ENCODE results near the gene PNCK. TPM values are rescaled to one million over a fixed set of nuclear protein-coding genes. Genes with fewer than 3 reads are reported as not detected.

PNCK gene
- total RNA-seq, 2 donors from 2014 or later: 4.0 to 42.4 TPM

- no peaks in the 10 kb centered on the region for H3K36me3 ChIP-seq
- TF ChIP-seq, protein P1, sequence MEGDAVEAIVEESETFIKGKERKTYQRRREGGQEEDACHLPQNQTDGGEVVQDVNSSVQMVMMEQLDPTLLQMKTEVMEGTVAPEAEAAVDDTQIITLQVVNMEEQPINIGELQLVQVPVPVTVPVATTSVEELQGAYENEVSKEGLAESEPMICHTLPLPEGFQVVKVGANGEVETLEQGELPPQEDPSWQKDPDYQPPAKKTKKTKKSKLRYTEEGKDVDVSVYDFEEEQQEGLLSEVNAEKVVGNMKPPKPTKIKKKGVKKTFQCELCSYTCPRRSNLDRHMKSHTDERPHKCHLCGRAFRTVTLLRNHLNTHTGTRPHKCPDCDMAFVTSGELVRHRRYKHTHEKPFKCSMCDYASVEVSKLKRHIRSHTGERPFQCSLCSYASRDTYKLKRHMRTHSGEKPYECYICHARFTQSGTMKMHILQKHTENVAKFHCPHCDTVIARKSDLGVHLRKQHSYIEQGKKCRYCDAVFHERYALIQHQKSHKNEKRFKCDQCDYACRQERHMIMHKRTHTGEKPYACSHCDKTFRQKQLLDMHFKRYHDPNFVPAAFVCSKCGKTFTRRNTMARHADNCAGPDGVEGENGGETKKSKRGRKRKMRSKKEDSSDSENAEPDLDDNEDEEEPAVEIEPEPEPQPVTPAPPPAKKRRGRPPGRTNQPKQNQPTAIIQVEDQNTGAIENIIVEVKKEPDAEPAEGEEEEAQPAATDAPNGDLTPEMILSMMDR (IDR thresholded peaks at IDR 0.05): no peak
- DNase-seq (ENCODE audit: low spot score): no peak
Measured at GRCh38 chrX:153625271-153626024, 48.2 kb downstream of the PNCK start.

GRCh38 chrX:153624196-153625091 is 49.2 kb downstream of the PNCK start:
- no peaks in the 10 kb centered on the region for H3K36me3 ChIP-seq
- no peaks in the 10 kb centered on the region for H3K27me3 ChIP-seq
- H3K4me1 ChIP-seq: no peaks in the 10 kb centered on the region
- DNase-seq (ENCODE audit: low spot score): no peak
- no peaks in the 10 kb centered on the region for H3K9me3 ChIP-seq
- no peak overlapping the region for H3K27ac ChIP-seq
- TF ChIP-seq, protein P1 (IDR thresholded peaks at IDR 0.05): no peak
- no peak overlapping the region for H3K4me3 ChIP-seq

More at GRCh38 chrX:153625271-153626024, 48.2 kb downstream of the PNCK start:
- Histone ChIP-seq H3K27ac (no peak overlapping the region), H3K4me1 (no peaks in the 10 kb centered on the region), H3K27me3 (no peaks in the 10 kb centered on the region), H3K9me3 (no peaks in the 10 kb centered on the region), H3K4me3 (no peak overlapping the region)

DNA sequence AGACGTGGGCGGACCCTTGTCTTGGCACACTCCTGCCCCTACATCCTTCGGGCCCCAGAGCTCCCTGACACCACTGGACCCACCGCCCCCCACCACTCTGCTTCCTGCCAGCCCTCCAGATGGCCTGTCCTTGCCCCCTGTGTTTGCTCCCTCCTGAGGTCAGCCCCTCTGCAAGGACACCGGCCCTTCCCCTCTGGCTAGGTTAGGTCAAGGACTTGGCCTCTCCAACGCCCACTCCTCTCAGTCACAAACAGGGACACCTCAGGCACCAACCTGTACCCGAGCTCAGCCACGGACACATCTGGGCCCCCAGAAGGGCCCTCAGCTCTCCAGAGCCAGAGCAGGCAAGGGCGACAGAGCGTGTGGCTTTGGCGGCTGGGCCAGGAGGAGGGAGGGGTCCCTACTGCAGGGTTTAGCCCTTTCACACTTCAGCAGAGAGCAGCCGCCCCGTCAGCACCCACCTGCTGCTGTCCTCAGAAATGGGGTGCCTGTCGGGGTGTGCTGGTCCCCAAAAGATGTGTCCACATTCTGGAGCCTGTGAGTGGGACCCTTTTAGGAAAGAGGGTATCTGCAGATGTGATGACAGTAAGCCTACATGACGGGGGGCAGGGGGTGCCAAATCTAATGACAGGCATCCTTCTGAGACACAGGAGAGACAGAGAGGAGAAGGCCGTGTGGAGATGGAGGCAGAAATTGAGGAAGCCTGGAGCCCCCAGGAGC is 50.1 kb downstream of the PNCK start:
- no peaks in the 10 kb centered on the region for H3K36me3 ChIP-seq
- H3K9me3 ChIP-seq: no peaks in the 10 kb centered on the region
- H3K27ac ChIP-seq: no peak overlapping the region
- H3K4me3 ChIP-seq: no peak overlapping the region
- DNase-seq (ENCODE audit: low spot score): no peak
- no peaks in the 10 kb centered on the region for H3K27me3 ChIP-seq
- H3K4me1 ChIP-seq: no peaks in the 10 kb centered on the region
- TF ChIP-seq, protein P1 (IDR thresholded peaks at IDR 0.05): no peak

DNA sequence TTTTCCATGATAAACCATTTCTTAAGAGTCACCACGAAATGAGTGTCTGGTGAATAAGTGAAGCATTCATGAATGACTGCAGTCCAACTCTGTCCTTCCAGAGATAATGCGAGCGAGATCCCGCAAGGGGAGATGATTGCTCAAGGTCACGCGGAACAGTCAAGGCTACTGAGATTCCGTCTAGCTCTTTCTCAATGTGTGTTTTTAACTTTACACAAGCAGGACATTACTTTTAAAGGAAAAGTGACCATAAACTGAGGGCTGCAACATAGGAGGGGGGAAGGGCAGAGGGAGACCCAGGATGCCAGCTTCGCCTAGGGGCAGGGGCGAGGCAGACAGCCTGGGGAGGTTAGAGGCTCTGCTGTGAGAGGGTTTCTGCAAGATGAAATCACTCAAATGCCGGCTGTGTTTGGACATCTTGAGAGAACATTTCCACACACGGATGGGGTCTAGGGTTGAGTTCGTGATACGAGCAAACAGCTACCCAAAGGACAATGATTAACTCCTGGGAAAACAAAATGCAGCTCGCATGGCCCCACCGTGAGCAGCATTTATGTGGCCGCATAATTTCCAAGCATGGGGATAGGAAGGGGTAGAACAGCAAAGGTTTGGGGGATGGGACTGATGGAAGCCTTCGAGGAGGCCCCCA is 50.8 kb downstream of the PNCK start:
- DNase-seq (ENCODE audit: low spot score): no peak
- H3K27ac ChIP-seq: no peak overlapping the region
- TF ChIP-seq, protein P1 (IDR thresholded peaks at IDR 0.05): no peak
- no peaks in the 10 kb centered on the region for H3K27me3 ChIP-seq
- H3K4me3 ChIP-seq: no peak overlapping the region
- no peaks in the 10 kb centered on the region for H3K9me3 ChIP-seq
- no peaks in the 10 kb centered on the region for H3K36me3 ChIP-seq
- H3K4me1 ChIP-seq: no peaks in the 10 kb centered on the region

DNA sequence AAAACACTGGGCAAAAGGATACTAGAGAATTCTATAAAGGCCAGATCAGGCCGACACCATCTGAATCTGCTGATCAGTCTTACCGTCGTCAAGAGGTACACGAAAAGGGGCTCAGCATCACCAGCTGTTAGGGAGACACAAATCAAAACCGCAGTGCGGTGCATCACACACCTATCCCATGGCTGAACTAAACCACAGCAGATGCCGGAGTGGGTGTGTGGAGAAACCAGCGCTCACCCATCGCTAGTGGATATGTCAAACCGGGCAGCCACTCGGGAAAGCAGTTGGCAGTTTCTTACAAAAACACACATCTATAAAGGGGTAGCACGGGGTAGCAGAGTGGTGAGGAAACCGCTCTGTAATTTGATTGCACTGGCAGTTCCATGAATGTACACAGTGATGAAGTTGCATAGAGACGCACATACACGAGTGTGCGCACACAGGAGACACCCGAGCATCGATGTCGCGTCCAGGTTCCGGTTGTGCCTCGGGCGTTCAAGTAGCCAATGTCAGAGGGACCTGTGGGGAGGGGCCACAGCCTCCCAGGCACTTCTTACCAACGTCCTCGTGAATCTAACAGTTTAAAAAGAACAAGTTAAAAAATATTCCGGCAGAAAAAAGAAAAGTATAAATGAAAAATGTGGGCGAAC is 51.5 kb downstream of the PNCK start:
- H3K27me3 ChIP-seq: no peaks in the 10 kb centered on the region
- H3K27ac ChIP-seq: no peak overlapping the region
- TF ChIP-seq, protein P1 (IDR thresholded peaks at IDR 0.05): no peak
- no peaks in the 10 kb centered on the region for H3K36me3 ChIP-seq
- no peak for DNase-seq (ENCODE audit: low spot score)
- H3K4me1 ChIP-seq: no peaks in the 10 kb centered on the region
- H3K9me3 ChIP-seq: no peaks in the 10 kb centered on the region
- H3K4me3 ChIP-seq: no peak overlapping the region

Data from right atrium auricular region (tissue), 2 donors.